T-helper 2 cell (primary cell): Measurements from ENCODE around the gene FIZ1.
A peak's percentile ranks its signal among the peaks of the same experiment; 100 is the strongest.

Experiments
- DNase-seq, 5 experiments: peaks; one replicate each; pipeline versions ENCODE4 v3.0.0 to v3.0.0-alpha.2; 2012 to 2022
- total RNA-seq, 2 donors: gene quantifications; one replicate each; lab custom pipeline; 2026; lab: John Stamatoyannopoulos, UW

The FIZ1 gene, protein sequence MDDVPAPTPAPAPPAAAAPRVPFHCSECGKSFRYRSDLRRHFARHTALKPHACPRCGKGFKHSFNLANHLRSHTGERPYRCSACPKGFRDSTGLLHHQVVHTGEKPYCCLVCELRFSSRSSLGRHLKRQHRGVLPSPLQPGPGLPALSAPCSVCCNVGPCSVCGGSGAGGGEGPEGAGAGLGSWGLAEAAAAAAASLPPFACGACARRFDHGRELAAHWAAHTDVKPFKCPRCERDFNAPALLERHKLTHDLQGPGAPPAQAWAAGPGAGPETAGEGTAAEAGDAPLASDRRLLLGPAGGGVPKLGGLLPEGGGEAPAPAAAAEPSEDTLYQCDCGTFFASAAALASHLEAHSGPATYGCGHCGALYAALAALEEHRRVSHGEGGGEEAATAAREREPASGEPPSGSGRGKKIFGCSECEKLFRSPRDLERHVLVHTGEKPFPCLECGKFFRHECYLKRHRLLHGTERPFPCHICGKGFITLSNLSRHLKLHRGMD
- 4.4 to 8.2 reads per million in 2 donors for total RNA-seq

DNA sequence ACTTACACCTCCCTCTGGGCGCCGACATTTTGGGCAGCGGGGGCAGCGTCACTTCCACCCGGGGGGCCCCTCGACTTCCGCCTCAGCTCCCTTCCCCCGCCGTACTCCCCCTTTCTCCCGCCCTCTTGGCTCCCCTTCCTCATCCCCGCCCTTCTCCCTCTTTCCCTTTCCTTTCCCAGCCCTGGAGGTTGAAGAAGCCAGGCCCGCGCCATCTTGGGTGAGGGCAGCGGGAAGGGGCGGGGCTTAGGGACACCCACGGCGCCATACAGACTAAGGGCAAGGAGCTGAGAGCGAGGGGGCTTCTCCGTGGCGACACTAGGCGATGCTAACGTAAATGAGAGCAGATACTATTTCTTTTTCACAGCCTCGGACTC, at the start of gene FIZ1:
TSS of gene FIZ1 (minus strand) at position 50 of the 374 bp plus-strand sequence. CDS start 1,652 bp downstream, outside the sequence.
- peak; percentile 87 to 99 (median 95) for DNase-seq

- DNase-seq, result no peak
These were observed 49.4 kb upstream of the FIZ1 start for GRCh38 chr19:55648585-55649267.

- DNase-seq, result peak in 1 of 5 experiments; percentile 60
These were observed 48.6 kb upstream of the FIZ1 start, which contains the start of gene CCDC106 for GRCh38 chr19:55647732-55648584. CCDC106 (plus strand) TSS chr19:55648212; CDS start chr19:55649047, 835 bp downstream.

DNA sequence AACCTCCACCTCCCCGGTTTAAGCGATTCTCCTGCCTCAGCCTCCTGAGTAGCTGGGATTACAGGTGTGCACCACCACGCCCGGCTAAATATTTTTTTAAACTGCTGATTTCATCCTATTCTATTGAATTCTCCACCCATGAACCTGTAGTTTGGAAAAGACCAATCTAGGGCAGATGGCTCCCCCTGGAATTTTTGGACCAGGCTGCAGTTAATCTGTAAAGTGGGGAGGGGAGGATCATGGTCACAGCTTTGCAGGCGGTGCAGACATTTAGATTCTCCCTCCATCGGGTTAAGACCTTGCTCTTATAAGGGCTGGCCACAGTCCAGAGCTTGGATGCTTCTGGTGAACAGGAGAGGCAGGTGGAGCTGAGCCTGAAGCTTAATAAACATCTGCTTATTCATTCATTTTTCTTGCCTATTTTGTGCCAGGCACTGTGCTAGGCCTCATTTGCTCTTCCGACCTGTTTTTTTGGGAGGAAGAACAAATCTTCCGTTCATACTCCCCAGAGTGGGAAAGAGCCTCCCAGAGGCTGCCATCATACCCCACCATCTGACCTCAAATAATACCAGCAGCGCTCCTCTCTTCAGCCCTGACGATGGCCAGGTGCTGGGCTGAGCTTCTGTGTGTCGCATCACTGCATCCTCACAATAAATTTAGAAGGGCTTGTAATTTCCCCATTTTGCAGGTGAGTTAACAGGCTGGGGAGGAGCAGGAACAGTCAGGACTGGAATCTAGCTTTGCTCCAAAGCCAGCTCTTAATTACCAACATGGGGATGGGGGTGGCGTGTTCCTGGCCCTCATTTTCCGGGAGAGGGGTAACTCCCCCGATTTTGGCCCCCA, 47.8 kb upstream of the FIZ1 start:
- DNase-seq, result no peak

GRCh38 chr19:55645512-55645881, 46.2 kb upstream of the FIZ1 start:
- no peak for DNase-seq

DNA sequence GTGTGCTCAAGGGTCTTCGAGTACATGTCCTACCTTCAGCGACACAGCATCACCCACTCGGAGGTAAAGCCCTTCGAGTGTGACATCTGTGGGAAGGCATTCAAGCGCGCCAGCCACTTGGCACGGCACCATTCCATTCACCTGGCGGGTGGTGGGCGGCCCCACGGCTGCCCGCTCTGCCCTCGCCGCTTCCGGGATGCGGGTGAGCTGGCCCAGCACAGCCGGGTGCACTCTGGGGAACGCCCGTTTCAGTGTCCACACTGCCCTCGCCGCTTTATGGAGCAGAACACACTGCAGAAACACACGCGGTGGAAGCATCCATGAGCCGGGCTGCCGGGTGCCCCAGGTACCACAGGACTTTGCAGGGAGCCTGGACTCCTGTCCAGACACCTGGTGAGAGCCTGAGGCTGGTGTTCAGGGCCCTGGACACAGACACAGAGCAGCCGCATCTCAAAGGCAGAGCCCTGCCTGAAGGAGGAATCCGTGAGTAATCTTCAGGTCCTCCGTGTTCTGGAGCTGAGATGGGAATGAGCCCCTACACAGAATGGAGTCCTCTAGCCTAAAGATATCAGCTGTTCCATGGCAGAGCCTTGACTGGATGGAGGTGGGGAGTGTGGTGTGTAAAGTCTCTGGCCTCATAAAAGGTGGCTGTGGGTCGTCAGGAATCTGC, 45.7 kb upstream of the FIZ1 start:
- no peak for DNase-seq

- DNase-seq, result no peak
These were observed 45.0 kb upstream of the FIZ1 start for GRCh38 chr19:55644191-55644833.

DNA sequence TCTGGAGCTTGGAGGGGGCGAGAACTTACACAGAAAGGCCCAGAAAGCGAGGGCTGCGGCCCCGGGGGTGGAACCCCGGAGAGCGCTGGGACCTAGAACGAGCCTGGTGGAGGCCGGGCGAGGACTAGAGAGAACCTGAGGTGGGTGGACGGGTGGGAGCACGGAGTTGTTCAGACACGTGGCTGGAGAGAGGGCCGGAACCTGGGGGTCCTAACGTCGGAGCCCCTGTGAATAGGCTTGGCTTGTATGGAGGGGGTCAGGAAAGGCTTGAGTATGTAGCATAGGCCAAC, 44.5 kb upstream of the FIZ1 start:
- DNase-seq, result no peak

GRCh38 chr19:55643003-55643886, 43.9 kb upstream of the FIZ1 start, which contains the start of gene ZNF581:
ZNF581 (plus strand) TSS chr19:55643649; CDS start chr19:55644572, 923 bp downstream.
- DNase-seq, result peak; percentile 53 to 89 (median 70)

DNA sequence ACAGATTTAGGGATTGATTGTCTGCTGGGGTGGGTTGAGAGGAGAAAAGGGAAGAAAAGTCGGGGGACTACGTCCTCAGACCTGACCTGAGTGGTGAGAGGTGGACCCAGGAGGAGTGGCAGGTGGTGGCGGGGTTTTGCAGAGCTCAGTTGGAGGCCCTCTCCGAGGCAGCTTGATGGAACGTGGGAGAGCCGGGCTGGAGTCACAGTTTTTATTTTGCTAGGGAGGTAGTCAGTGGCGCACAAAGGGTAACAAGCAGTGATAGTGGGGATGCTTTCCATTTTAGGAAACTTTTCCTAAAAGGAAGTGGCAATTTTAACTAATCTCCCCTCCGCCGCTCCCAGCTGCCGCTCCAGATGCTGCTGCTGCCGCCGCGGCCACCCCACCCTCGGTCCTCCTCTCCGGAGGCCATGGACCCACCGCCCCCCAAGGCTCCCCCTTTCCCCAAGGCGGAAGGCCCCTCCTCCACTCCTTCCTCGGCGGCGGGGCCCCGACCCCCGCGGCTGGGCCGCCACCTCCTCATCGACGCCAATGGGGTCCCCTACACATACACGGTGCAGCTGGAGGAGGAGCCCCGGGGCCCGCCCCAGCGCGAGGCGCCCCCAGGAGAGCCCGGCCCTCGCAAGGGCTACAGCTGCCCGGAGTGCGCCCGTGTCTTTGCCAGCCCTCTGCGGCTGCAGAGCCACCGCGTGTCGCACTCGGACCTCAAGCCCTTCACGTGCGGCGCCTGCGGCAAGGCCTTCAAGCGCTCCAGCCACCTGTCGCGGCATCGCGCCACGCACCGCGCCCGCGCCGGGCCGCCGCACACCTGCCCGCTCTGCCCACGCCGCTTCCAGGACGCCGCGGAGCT, 43.1 kb upstream of the FIZ1 start:
- DNase-seq, result peak in 1 of 5 experiments; percentile 39

GRCh38 chr19:55641426-55642152, 42.3 kb upstream of the FIZ1 start:
- peak in 2 of 5 experiments; percentile 39 to 59 for DNase-seq

DNA sequence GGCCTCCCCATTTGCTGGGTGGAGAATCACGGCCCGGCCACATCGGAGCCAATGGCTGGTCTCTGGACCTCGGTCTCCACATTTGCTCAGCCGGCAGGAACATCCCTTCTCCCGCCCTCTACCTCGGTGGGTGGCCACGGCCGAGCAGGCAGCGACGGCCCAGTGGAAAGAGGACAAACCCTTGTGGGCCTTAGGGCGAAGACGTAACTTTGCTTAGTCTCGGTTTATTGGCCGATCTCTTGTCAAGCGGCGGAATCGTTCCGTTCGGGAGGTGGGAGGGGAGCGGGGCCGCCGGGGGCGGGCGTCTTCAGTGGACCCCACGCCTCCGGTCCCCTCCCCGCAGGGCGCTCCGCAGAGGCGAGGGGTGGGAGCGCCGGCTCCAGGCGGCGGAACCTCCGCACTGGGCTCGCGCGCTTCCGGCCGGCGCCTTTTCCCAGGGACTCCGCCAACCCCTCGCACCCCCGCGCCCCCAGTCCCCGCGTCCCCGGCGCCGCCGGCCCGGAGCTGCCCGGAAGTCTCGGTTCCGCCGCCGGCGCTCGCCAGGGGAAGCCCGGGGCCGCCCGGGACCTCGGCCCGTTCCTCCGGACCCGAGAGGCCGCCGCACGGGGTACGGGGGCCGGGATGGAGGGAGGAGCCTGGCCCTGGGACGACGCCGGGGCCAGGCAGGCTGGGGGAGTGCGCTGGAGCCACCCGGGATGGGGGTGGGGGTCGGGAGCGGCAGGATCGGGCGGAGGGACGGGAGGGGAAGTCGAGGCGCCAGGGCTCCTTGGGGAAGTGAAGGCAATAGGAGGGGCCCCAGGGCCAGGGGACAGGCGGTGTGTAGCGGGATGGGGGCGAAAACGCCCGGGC, 41.5 kb upstream of the FIZ1 start, which contains the start of gene ZNF580:
TSS of gene ZNF580 (plus strand) at position 426 of the 849 bp plus-strand sequence. CDS start 1,507 bp downstream, outside the sequence.
- DNase-seq, result peak in 4 of 5 experiments; percentile 31 to 78 (median 40)

DNA sequence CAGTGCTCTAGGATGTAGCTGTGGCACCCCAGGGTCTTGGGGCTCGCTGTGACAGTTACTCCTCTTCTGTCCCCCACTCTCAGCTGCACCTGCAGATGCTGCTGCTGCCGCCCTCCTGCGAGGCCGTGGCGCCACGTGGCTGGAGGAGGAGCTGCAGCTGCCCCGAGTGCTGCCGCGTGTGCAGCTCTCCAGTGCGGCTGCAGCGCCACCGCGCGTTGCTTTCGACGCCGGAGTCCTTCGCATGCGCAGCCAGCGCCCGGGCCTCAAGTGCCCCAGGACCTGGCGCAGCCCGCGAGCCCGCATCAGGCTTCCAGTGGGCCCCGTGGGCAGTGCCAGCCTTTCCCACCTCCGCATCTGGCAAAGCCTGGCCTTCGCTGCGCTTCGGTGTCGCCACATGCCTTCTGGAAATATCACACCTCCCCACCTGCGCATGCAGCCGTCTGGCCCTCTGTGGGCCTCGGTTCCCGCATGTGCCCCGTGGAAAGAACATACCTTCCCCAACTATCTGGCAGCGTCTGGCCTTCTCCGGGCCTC, 40.8 kb upstream of the FIZ1 start:
- DNase-seq, result peak; percentile 47 to 91 (median 64)

DNA sequence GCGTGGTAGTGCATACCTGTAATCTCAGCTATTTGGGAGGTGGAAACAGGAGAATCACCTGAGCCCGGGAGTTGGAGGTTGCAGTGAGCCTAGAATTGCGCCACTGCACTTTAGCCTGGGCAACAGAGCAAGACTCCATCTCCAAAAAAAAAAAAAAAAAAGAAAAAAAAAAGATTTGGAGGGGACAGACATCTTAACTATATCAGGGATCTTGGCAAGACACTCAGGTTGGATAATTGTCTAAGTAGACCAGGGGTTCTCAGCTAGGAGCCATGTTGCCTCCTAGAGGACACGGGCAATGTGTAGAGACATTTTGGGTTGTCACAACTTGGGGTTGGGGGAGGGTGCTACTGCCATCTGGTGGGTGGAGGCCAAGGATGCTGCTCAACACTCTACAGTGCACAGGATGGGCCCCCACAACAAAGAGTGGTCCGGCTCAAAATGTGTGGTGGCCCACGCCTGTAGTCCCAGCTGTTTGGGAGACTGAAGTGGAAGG, 39.6 kb upstream of the FIZ1 start:
- peak in 4 of 5 experiments; percentile 43 to 83 (median 48) for DNase-seq

DNA sequence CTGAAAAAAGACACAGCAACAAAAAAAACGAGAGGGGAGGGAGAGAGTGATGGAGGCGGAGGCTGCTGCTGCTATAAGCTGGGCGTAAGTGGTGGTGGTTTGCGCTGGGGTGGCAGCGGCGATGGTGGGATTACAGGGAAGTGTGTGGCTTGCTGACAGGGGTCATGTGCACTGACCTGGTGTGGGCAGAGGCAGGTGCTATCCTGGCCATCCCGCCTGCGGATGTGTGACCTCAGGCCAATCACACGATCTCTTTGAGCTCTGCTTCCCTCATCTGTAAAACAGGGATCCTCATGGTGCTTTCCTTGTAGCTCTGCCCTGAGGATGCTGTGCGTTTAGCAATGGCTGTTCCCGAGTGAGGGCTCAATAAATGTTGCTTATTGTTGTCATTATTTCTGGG, 38.2 kb upstream of the FIZ1 start:
- DNase-seq, result no peak

DNA sequence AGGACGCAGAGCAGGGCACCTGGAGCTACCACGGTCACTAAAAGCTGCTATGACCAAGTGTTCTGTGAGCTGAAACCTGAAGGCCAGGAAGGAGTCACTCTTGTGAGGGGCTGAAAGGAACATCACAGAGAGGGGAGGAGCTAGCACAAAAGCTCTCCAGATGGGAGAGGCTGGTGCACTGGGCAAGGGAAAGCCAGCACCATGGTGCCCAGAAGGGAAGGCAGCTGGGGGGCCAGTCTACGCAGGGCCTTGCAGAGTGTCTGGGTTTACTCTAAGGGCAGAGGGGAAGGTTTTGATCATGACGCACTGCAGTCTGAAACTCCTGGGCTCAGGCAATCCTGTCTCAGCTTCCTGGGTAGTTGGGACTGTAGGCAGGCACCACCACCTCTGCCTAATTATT, 37.4 kb upstream of the FIZ1 start:
- DNase-seq, result no peak
